Activated CD8-positive, alpha-beta T cell treated with anti-CD3 and anti-CD28 coated beads for 36 hours (primary cell): ENCODE measurements around the gene EXOC4. TPM values are rescaled to one million over a fixed set of nuclear protein-coding genes. Genes with fewer than 3 reads are reported as not detected.

Experiments
- ATAC-seq: fragments of 200-7000 bp; cut with Tn5 transposase; one replicate; pipeline ENCODE4 v1.10.0; 2021; ENCODE audit warnings: mild to moderate bottlenecking, moderate library complexity
- CTCF ChIA-PET: fragments of 350-600 bp; sonication (Branson Sonifier 250); formaldehyde crosslinking; loops from one replicate; lab custom pipeline; 2021; ENCODE audit warnings: antibody characterized with exemption; lab: Charles Lee
- POLR2A ChIA-PET: fragments of 350-600 bp; sonication (Branson Sonifier 250); formaldehyde crosslinking; loops from one replicate; lab custom pipeline; 2021; ENCODE audit warnings: antibody characterized with exemption; lab: Charles Lee
- DNase-seq: peaks from one replicate; pipeline ENCODE4 v3.0.0-alpha.2; 2020
- H3K27ac Mint-ChIP-seq: one replicate; pipeline ENCODE4 v1.8.0; 2021; ENCODE audit warnings: mild to moderate bottlenecking, mixed read lengths
- H3K27me3 Mint-ChIP-seq: one replicate; pipeline ENCODE4 v1.8.0; 2021; ENCODE audit warnings: mixed read lengths
- H3K36me3 Mint-ChIP-seq: one replicate; pipeline ENCODE4 v1.8.0; 2021; ENCODE audit warnings: low read depth, mixed read lengths
- H3K4me1 Mint-ChIP-seq: one replicate; pipeline ENCODE4 v1.8.0; 2021; ENCODE audit warnings: low read depth, mixed read lengths
- H3K4me3 Mint-ChIP-seq: one replicate; pipeline ENCODE4 v1.8.0; 2021; ENCODE audit warnings: mild to moderate bottlenecking, moderate library complexity, mixed read lengths
- H3K9me3 Mint-ChIP-seq: one replicate; pipeline ENCODE4 v1.8.0; 2021; ENCODE audit warnings: mixed read lengths
- intact Hi-C: fragments of 100-400 bp; cut with micrococcal nuclease; formaldehyde crosslinking; loops from one replicate; pipeline ENCODE4 v1.10.0; 2022
- total RNA-seq, 2 experiments: library from RNA; stranded (reverse); gene quantifications; one replicate each; pipeline ENCODE4 v1.2.3, GENCODE V29; 2021
- TF ChIP-seq, protein P1 (sequence below): fragments of 200-600 bp; IDR thresholded peaks from one replicate; pipeline ENCODE4 v1.8.0; 2022; ENCODE audit warnings: antibody characterized with exemption, mild to moderate bottlenecking

The EXOC4 gene
- total RNA-seq, 2 experiments from 2014 or later, result 54.1 to 61.7 TPM

DNA sequence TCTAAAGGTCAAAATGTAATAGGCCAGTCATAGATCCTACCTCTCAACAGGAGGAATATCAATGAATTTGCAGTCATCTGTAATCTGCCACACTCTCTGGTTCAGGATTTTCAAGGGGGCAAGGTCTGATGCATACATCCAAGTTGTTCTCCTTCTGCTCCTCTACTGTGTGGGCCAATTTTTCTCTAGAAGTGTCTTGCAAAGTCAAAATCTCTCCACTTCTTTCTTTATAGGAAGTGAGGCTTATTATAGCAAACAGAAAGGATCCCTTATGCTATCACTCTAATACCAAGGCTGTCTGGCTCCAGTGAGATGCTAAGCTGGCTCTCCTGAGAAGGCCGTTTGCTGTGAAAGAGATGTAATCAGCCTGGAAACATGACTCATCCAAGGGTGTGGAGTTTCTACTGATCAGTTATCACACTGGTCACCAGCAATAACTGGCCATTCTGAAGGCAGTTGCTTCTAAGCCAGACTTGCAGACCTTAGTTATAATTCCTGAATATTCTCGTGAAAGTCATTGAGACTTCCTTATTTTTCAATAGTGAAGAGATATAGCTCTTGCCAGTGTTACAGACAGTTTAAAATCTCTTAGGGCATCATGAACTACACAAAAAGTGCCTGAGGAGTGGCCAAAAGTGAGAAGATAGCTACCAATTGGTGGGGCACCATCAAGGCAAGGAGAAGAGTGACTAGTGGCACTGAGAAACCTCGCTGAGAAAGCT, 831.0 kb downstream of the EXOC4 start:
- H3K27ac Mint-ChIP-seq, result no peak overlapping the region
- H3K9me3 Mint-ChIP-seq, result peaks cover 11% of the 10 kb centered on the region
- TF ChIP-seq, protein P1, sequence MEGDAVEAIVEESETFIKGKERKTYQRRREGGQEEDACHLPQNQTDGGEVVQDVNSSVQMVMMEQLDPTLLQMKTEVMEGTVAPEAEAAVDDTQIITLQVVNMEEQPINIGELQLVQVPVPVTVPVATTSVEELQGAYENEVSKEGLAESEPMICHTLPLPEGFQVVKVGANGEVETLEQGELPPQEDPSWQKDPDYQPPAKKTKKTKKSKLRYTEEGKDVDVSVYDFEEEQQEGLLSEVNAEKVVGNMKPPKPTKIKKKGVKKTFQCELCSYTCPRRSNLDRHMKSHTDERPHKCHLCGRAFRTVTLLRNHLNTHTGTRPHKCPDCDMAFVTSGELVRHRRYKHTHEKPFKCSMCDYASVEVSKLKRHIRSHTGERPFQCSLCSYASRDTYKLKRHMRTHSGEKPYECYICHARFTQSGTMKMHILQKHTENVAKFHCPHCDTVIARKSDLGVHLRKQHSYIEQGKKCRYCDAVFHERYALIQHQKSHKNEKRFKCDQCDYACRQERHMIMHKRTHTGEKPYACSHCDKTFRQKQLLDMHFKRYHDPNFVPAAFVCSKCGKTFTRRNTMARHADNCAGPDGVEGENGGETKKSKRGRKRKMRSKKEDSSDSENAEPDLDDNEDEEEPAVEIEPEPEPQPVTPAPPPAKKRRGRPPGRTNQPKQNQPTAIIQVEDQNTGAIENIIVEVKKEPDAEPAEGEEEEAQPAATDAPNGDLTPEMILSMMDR, result no peak
- ChIA-PET CTCF (no interaction called here), POLR2A (no interaction called here)
- intact Hi-C loops, result no loop called here
- no peak overlapping the region for H3K4me3 Mint-ChIP-seq
- no peaks in the 10 kb centered on the region for H3K27me3 Mint-ChIP-seq
- DNase-seq, result no peak
- no peak for ATAC-seq
- no peaks in the 10 kb centered on the region for H3K4me1 Mint-ChIP-seq
- H3K36me3 Mint-ChIP-seq, result no peaks in the 10 kb centered on the region

DNA sequence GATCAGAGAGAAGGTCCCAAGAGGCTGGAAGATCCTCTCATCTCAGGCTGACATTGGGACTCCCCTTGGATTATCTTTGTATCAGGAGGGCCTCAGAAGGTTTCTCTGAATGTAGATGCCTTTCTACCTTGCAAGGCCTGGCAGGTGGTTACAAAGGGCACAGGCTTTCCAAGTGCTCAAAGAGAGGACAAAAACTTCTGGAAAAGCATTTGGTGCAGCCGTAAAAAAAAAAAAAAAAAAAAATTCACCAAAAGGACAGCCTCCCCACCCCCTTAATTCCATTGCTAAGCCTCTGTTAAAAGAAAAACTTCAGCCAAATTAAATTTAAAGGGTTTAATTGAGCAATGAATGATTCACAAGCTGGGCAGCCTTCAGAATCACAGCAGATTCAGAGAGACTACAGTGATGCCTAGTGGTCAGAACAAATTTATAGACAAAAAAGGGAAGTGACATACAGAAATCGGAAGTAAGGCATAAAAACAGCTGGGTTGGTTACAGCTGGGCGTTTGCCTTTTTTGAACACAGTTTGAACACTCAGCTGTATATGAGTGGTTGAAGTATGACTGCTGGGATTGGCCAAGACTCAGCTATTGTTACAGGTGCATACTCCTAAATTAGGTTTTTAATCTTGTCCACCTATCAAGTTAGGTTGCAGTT, 831.7 kb downstream of the EXOC4 start:
- Mint-ChIP-seq H3K36me3 (peaks cover 3% of the 10 kb centered on the region), H3K4me3 (no peak overlapping the region), H3K4me1 (no peaks in the 10 kb centered on the region), H3K9me3 (peaks cover 18% of the 10 kb centered on the region), H3K27me3 (no peaks in the 10 kb centered on the region), H3K27ac (no peak overlapping the region)
- ChIA-PET POLR2A (no interaction called here), CTCF (interaction anchor here (2.0 kb wide), 1 partner anchor 57 kb away, joined by 5 read pairs; no protein-coding TSS in a partner anchor)
- TF ChIP-seq, protein P1, result no peak
- no peak for DNase-seq
- intact Hi-C loops, result no loop called here
- ATAC-seq, result no peak

DNA sequence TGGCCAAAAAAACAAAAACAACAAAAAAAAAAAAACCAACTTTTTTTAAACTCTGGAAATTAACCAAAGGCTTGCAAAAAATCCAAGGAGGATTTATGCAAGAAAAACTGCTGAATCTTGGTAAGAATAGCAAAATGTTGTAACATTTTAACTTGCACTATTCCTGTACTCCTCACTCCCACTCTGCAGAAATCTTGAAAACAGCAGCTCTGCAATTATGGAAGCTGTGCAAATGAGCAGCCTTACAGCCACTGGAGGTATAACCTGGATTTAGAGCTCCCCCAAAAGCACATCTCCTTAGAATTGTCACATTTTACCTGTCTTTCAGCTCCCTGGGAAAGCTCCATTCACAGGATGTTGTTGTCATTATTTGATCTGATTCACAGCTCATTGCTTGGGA, 832.4 kb downstream of the EXOC4 start:
- Mint-ChIP-seq H3K27ac (no peak overlapping the region), H3K27me3 (no peaks in the 10 kb centered on the region), H3K9me3 (peaks cover 24% of the 10 kb centered on the region), H3K36me3 (peaks cover 3% of the 10 kb centered on the region), H3K4me1 (no peaks in the 10 kb centered on the region), H3K4me3 (no peak overlapping the region)
- ATAC-seq (no peak), DNase-seq (no peak)
- TF ChIP-seq, protein P1, result no peak
- ChIA-PET CTCF (interaction anchor here (2.0 kb wide), 1 partner anchor 56 kb away, joined by 5 read pairs; no protein-coding TSS in a partner anchor), POLR2A (no interaction called here)
- intact Hi-C loops, result no loop called here

DNA sequence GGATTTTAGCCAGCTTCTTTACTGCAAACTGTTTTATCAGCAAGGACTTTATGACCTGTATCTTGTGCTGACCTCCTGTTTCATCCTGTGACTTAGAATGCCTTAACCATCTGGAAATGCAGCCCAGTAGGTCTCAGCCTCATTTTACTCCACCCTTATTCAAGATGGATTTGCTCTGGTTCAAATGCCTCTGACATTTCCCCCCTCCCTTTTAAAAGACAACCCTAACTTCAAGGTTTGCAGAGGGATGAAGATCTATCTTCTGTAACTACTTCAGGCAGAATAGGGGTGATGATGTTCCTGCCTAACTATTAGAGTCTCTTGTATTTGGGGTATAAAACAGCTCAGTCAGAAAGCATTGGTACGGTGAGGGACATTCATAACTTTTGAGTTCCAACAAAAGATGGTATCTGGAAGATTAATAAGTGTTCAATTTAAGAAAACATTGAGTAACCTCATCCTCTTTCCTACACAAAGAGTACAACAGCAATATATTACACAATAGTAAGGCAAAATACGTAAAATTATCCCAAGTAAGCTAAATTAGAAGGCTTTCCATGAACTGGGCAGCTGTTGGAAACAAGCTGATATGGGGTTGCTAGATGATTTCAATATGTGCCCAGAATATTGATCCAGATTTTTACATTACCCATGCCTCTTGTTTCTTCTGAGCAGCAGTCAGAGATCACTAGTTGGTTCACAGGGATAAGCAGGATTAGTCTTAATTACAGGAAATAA, 834.3 kb downstream of the EXOC4 start:
- POLR2A ChIA-PET, result no interaction called here
- DNase-seq, result no peak
- intact Hi-C loops, result no loop called here
- H3K4me3 Mint-ChIP-seq, result no peak overlapping the region
- no peak overlapping the region for H3K27ac Mint-ChIP-seq
- no peaks in the 10 kb centered on the region for H3K4me1 Mint-ChIP-seq
- H3K36me3 Mint-ChIP-seq, result peaks cover 3% of the 10 kb centered on the region
- ATAC-seq, result no peak
- peaks cover 24% of the 10 kb centered on the region for H3K9me3 Mint-ChIP-seq
- H3K27me3 Mint-ChIP-seq, result no peaks in the 10 kb centered on the region
- TF ChIP-seq, protein P1, result no peak
- CTCF ChIA-PET, result no interaction called here

DNA sequence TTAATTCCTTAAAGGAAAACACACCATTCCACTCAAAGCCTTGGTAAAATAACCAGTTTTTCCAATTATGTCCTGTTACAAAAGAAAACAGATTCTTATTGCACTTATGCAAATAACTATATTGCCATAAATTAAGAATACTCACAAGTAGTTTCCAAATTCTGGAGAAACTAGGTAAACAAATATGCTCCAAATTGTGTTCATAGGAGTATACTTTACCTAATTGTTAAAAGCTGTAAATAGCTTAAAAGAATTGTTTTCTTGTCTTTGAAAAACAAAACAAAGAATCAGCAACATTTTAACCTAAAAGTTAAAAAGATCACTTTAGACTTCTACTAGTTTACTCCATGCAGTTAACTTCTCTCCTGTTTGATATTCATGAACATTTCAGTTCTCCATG, 835.3 kb downstream of the EXOC4 start:
- Mint-ChIP-seq H3K27me3 (no peaks in the 10 kb centered on the region), H3K4me3 (no peak overlapping the region), H3K4me1 (no peaks in the 10 kb centered on the region), H3K9me3 (peaks cover 28% of the 10 kb centered on the region), H3K36me3 (peaks cover 3% of the 10 kb centered on the region), H3K27ac (no peak overlapping the region)
- ChIA-PET CTCF (no interaction called here), POLR2A (no interaction called here)
- TF ChIP-seq, protein P1, result no peak
- DNase-seq (no peak), ATAC-seq (no peak)
- intact Hi-C loops, result no loop called here
